CD4-positive, alpha-beta T cell treated with Interleukin-12 subunit alpha and Interleukin-12 subunit beta, for 1 hour (primary cell): ENCODE results near the gene KLK13.

Source experiments
- DNase-seq: peaks from one replicate; pipeline ENCODE4 v3.0.0-alpha.2; 2020

Gene KLK13

DNA sequence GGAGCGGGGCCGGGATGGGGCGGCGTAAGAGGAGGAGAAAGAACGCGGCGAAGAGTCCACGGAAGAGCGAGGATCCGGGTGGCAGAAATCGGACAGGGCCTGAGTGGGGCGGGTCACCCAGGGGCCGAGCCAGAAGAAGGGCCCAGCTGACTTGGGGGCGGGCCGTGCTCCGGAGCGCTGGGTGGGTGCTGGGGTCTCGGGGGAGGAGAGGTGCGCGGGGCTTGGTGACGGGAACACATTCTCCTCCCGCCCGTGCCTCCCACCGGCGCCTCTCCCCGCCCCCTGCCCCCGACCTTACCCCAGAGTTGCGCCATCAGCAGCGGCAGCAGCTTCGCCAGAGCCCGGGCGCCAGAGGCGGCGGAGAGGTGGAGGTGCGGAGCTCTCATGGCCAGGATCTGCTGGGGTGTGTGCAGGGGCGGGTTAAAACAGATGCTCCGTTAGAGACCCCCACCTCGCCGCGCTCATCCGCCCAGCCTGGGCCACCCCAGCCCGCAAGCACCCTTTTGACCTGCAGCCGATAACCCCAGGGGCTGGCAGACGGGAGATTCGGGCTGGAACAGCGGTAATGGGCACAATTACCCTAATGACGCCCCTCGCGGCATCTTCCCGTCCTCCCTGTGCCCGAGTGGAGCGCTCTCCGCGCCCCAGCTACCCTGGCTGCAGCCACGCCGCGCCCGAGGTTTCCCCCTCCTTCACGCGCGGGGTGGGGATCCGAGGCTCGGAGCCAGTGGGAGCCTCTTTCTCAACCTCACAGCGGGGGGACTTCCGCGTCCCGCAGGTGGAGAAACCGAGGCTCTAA, 45.9 kb downstream of the KLK13 start:
- no peak for DNase-seq

DNA sequence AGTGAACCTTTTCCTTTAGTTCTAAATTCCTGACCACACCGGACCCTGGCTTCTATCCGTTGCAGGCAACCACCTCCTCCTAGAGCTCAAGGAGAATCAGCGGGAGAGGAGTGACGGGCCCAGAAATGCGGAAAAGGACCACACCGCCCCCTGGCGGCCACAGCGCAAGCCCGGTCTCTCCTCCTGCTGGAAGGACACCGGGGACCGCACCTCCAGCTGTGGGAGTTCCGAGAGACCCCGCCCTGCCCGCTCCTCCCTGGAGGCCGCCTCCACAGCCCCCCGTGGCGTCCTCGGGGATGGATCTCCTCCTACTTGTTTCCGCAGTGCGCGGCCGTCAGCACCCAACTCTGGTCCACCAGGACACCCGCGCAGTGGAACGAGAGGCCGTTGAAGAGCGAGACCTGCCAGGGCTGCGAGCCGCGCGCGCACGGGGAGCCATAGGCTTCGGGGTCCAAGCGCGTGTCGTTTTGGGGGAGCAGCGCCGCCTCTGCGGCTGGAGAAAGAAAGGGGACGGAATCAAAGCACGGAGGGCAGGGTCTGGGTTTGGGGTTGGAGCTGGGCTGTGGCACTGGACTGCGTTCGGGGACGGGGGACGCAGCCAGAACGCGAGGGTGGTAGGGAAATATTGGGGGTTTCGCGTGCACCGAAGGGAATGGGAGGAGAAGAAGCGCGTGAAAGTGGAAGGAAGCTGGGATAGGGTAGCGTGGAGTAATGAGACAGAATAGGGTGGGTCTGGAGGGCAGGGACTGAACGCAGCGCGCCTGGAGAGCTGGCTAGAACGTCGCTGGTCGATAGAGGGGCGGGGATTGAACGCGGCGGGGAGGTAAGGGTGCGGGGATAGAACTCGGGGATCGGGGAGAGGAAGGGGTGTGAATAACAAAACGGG, 47.9 kb downstream of the KLK13 start:
- DNase-seq, result peak; percentile 55

DNA sequence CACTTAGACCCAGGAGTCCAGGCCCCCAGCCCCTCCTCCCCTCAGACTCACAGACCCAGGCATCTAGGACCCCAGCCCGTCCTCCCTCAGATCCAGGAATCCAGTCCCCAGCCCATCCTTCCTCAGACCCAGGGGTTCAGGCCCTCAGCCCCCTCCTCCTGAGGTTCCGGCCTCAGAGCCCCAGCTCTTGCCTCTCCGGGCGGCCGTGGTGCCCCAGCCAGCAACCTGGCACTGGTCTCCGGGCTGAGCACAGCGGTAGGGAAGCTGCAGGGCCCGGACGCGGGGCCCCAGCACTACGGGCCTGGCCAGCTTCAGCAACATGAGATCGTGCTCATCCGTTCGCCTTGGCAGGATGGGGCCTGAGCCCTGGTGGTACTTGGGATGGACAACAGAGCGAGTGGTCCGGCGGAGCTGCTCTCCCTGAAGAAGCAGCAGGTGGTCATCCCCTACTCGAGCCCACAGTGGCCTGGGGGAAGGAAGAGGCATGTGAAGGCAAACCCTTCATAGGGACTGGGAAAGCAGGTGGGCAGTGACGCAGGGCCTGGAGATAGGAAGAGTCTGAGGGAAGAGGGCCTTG, 49.1 kb downstream of the KLK13 start:
- no peak for DNase-seq

DNA sequence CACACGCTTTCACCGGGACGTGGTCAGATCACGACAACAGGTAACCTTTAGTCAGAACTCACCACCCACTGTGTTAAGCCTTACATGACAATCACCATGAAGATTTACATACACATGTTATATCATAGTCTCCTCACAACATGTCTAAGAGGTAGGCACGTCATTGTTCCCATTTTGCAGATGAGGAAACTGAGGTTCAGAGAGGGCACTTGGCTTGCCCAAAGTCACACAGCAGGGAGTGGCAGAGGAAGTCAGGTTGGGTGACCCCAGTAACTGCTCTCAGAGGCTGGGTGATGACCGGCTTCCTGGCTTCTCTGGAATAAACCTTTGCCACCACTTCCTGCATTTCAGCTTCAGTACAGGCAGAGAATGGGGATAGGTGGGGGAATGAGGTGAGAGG, 50.6 kb downstream of the KLK13 start:
- no peak for DNase-seq

DNA sequence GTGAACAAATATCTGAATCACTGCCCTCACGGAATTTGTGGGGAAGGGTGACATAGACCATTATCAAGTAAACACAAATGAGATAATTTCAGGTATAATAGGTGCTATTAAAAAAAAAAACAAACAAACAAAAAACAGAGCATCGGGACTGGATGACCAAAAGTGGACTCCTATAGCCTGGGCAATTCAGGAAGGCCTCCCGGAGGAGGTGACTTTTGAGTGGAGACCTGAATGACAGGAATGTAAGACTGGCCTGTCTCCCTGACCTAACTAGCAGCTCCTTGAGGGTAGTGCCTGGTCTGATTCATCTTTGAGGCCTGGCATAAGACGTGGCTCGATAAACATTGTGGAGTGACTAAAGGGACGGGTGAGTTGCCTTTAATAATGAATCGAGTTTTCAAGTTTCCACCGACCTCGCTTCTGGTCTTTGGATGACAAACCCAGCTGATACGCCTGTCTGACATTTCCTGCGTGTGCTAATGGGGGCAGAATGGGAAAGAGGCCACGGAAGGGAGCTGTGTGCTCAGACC, 52.2 kb downstream of the KLK13 start:
- DNase-seq, result no peak

DNA sequence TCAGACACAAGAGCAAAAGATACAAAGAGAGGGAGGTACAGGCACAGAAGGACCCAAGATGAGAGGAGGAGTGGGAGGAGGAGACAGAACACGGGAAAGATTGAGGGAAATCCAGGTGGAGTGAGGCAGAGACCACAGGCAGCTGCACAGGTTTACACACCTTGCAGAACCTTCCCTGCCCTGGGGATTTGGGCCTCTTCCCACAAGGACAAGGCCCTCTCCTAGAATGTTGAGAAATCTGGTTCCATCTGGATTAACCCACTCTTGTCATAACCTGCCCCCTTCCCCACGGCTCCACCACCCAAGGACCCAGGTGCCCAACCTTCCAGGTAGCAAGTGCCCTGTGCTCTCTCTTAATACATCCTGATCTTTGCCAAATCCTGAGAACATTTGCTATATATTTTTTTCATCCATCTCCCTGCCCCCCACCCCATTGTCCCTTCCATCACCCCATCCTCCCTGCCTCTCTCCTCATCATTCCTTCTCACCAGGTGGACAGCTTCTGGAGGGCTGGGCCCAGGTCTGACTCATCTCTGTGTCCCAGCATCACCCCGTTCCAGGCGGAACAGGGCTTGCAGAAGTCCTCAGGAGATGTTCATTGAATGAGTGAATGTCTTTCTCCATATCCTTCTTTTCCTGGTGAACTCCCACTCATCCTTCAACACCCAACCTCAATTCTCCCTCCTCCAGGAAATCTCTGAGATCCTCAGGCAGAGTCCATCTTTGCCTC, 54.7 kb downstream of the KLK13 start:
- no peak for DNase-seq

DNA sequence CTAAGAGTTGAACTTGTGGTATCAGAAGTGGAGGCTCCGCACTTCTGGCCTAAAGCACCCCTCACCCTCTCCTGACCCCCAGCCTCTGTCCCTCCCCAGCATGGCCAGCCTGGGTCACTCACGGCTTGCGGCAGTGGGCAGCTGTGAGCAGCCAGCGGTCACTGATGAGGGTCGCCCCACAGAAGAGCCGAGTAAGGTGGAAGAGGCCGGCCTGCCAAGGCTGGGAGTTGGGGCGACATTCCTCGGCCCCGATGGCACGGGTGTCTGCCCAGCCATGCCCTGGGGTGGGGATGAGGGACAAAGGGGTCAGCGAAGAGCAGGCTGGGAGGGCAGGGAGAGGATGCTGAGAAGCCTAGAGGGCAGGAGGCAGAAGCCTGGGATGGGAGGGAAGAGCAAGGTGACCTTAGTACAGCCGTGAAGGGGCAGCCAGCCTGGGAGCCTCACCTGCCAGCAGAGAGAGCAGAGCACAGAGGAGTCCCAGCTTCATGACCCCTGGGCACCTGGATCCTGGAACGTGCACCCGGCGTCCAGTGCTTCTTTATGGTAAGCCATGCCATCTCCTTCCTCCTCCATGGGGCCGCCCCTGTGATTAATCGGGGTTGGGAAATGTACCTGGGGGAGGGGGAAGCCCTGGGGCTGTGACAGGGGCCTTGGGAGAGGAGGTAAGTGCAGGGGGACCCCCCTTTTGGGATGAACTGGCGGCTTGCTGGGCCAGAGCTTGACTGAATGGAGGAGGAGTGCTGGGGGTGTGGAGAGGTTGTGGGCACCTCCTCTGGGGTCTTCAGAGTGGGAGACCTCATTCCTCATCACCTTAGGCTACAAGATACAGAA, 55.6 kb downstream of the KLK13 start:
- no peak for DNase-seq

DNA sequence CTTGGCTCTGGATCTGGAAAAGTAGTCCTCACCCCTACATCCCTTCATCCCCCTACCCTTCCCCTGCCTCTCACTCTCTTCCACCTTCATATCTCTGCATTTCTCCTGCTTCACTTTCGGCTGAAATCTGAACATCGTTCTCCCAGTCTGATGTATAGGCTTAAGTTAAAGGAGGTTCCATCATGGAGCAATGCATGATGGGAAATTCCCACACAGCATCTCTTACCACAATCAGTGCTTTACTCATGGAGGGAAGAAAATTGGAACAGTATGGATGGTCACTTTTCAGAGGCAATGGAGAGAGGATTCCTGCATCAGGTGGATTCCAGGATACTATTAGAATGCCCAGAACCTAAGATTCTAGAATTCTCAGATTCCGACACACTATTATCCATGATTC, 57.4 kb downstream of the KLK13 start:
- no peak for DNase-seq

DNA sequence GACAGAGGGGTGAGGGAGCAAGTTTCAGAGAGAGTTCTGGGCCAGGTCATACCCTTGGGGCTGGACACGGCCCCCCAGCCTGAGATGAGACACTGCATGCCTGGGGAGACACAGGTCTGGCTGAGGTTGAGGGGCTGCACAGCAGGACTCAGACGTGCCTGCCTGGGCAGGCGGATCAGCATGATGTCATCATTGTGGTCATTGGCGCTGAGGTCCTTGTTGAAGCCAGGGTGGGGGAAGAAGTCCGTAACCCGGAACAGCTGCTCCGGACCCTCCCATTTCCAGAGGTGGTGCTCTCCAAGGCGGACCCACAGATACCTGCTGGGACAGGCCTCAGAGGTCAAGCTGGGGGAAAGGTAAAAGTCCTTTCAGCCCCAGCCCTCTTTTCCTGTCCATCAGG, 58.5 kb downstream of the KLK13 start:
- no peak for DNase-seq
